Ishikawa (cell line): ENCODE data around the gene DEGS1.

Source experiments
- CEBPB ChIP-seq: IDR thresholded peaks from 2 replicates; pipeline ENCODE4 v1.6.1; 2012
- CREB1 ChIP-seq: IDR thresholded peaks from 2 replicates; pipeline ENCODE4 v1.6.1; 2012; ENCODE audit warnings: low read depth
- EGR1 ChIP-seq: IDR thresholded peaks from 2 replicates; pipeline ENCODE4 v1.6.1; 2012
- EP300 ChIP-seq: IDR thresholded peaks from 2 replicates; pipeline ENCODE4 v1.6.1; 2012; ENCODE audit warnings: borderline replicate concordance
- FOXM1 ChIP-seq: IDR thresholded peaks from 2 replicates; pipeline ENCODE4 v1.6.1; 2012; ENCODE audit warnings: low read depth, borderline replicate concordance
- NFIC ChIP-seq: IDR thresholded peaks from 2 replicates; pipeline ENCODE4 v1.6.1; 2012
- RAD21 ChIP-seq: IDR thresholded peaks from 2 replicates; pipeline ENCODE4 v1.6.1; 2012; ENCODE audit warnings: low read depth
- TAF1 ChIP-seq: IDR thresholded peaks from 2 replicates; pipeline ENCODE4 v1.6.1; 2012; ENCODE audit warnings: low read depth, mild to moderate bottlenecking
- TCF12 ChIP-seq: IDR thresholded peaks from 2 replicates; pipeline ENCODE4 v1.6.1; 2012; ENCODE audit warnings: low read depth
- TEAD4 ChIP-seq: IDR thresholded peaks from 2 replicates; pipeline ENCODE4 v1.6.1; 2012
- YY1 ChIP-seq: IDR thresholded peaks from 2 replicates; pipeline ENCODE4 v1.6.1; 2012; ENCODE audit warnings: low read depth
- ZBTB7A ChIP-seq: IDR thresholded peaks from 2 replicates; pipeline ENCODE4 v1.6.1; 2012; ENCODE audit warnings: low read depth
- TF ChIP-seq, protein P1 (sequence below): IDR thresholded peaks from 2 replicates; pipeline ENCODE4 v1.6.1; 2012
- TF ChIP-seq, protein P2 (sequence below): IDR thresholded peaks from 2 replicates; pipeline ENCODE4 v1.6.1; 2012
- TF ChIP-seq, protein P3 (sequence below): IDR thresholded peaks from 2 replicates; pipeline ENCODE4 v1.6.1; 2012; ENCODE audit warnings: low read depth, mild to moderate bottlenecking

Gene DEGS1

DNA sequence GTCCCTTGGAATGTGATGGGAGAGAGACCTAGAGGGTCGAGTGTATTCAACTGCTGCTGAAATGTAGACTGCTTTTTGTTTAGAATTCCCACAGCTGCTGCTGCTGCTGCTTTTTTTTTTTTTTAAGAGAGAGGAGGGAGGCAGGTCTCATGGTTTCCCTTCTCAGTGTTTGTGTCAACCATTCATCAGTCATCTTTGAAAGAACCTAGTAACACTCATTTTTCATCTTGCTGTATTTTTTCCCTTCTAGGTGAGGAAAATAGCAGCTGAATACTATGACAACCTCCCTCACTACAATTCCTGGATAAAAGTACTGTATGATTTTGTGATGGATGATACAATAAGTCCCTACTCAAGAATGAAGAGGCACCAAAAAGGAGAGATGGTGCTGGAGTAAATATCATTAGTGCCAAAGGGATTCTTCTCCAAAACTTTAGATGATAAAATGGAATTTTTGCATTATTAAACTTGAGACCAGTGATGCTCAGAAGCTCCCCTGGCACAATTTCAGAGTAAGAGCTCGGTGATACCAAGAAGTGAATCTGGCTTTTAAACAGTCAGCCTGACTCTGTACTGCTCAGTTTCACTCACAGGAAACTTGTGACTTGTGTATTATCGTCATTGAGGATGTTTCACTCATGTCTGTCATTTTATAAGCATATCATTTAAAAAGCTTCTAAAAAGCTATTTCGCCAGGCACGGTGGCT lies 9.2 kb downstream of the DEGS1 start:
- TF ChIP-seq, protein P1, sequence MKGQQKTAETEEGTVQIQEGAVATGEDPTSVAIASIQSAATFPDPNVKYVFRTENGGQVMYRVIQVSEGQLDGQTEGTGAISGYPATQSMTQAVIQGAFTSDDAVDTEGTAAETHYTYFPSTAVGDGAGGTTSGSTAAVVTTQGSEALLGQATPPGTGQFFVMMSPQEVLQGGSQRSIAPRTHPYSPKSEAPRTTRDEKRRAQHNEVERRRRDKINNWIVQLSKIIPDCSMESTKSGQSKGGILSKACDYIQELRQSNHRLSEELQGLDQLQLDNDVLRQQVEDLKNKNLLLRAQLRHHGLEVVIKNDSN: no peak
- TF ChIP-seq CREB1 (no peak), FOXM1 (no peak), ZBTB7A (no peak), EP300 (no peak), TAF1 (no peak), TCF12 (no peak), YY1 (no peak), CEBPB (no peak)
- TF ChIP-seq, protein P2, sequence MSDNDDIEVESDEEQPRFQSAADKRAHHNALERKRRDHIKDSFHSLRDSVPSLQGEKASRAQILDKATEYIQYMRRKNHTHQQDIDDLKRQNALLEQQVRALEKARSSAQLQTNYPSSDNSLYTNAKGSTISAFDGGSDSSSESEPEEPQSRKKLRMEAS: no peak

DNA sequence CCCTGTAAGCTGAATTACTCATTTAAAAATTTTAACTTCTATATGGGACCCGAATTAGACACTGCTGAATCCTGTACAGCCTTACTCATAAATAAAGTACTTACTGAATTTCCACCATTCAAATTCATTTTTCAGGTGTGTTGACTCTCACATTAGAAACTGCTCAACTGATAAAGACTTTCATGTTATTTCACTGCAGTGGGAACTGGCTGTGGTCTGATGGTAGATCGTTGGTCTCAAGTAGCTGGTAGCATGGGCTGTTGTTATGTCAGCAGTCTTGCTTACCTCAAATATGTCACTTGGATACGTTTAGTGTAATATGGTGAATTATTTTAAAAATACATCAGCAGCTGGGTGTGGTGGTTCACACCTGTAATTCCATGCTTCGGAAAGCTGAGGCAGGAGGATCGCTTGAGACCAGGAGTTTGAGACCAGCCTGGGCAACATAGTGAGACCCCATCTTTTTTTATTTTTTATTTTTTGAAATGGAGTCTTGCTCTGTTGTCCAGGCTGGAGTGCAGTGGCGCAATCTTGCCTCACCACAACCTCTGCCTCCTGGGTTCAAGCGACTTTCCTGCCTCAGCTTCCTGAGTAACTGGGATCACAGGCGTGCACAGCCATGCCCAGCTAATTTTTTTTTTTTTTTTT lies 10.4 kb downstream of the DEGS1 start:
- no peak for TF ChIP-seq FOXM1
- no peak for TF ChIP-seq TCF12
- no peak for TF ChIP-seq YY1
- TF ChIP-seq, protein P3, sequence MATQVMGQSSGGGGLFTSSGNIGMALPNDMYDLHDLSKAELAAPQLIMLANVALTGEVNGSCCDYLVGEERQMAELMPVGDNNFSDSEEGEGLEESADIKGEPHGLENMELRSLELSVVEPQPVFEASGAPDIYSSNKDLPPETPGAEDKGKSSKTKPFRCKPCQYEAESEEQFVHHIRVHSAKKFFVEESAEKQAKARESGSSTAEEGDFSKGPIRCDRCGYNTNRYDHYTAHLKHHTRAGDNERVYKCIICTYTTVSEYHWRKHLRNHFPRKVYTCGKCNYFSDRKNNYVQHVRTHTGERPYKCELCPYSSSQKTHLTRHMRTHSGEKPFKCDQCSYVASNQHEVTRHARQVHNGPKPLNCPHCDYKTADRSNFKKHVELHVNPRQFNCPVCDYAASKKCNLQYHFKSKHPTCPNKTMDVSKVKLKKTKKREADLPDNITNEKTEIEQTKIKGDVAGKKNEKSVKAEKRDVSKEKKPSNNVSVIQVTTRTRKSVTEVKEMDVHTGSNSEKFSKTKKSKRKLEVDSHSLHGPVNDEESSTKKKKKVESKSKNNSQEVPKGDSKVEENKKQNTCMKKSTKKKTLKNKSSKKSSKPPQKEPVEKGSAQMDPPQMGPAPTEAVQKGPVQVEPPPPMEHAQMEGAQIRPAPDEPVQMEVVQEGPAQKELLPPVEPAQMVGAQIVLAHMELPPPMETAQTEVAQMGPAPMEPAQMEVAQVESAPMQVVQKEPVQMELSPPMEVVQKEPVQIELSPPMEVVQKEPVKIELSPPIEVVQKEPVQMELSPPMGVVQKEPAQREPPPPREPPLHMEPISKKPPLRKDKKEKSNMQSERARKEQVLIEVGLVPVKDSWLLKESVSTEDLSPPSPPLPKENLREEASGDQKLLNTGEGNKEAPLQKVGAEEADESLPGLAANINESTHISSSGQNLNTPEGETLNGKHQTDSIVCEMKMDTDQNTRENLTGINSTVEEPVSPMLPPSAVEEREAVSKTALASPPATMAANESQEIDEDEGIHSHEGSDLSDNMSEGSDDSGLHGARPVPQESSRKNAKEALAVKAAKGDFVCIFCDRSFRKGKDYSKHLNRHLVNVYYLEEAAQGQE: no peak
- TF ChIP-seq NFIC: no peak
- no peak for TF ChIP-seq TAF1
- TF ChIP-seq EP300: no peak
- TF ChIP-seq CREB1: no peak
- TF ChIP-seq RAD21: no peak

DNA sequence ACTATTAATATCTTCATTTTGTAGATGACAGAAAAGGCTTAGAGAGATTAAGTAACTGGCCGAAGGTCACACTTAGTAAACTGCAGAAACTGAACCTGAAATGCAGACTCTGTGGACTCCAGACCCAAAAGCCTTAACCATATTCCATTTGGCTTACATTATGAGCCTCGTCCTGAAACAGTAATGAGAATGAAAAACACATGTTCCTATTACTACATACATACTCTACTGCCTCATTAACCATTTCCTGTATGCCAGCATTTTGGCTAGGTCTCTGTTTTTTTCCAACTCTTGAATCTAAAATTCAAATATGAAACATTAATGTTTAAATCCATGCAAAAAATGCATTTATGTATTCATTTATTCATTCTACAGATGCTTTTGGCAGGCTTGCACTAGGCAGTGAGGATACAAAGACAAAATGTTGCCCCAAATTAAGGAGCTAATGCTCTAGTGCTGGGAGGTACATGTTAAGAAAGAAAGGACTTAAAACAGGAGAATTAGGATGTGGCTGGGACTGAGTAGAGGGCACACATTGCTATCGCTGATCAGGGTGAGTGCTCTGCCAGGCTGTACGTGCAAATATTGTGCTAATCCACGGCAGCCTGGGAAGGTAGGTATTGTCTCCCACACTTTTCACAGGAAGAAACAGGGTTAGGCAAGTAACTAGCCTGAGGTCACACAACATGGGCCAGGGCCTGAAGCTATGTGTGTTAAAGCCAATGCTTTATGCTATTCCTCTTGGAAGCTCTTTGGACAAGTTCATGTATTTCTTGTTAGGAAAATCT lies 14.0 kb downstream of the DEGS1 start:
- no peak for TF ChIP-seq TAF1
- TF ChIP-seq, protein P2: no peak
- TF ChIP-seq RAD21: no peak
- TF ChIP-seq, protein P1: no peak
- no peak for TF ChIP-seq YY1
- TF ChIP-seq, protein P3: no peak
- TF ChIP-seq FOXM1: no peak
- no peak for TF ChIP-seq EGR1
- no peak for TF ChIP-seq NFIC
- TF ChIP-seq CREB1: no peak
- TF ChIP-seq EP300: no peak
- TF ChIP-seq TEAD4: no peak

DNA sequence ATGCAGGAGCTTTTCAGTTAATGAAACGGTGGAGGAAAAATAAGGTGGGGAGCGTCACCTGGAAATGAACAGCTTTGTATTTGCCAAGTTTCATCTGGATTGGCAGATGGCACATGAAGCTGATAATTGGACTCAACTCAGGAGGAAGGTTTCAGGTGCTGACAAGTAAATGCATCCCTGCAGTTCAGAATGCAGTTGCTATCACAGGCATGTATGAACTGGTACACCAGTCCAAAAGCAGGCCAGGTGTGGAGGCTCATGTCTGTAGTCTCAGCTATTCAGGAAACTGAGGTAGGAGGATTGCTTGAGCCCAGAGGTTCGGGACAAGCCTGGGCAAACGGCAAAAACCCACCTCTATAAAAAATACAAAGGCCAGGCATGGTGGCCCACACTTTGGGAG lies 15.5 kb downstream of the DEGS1 start:
- TF ChIP-seq EGR1 (no peak), TCF12 (no peak), EP300 (no peak), FOXM1 (no peak), RAD21 (no peak), YY1 (no peak), TEAD4 (no peak)
- TF ChIP-seq, protein P3: no peak
- TF ChIP-seq, protein P2: no peak
